NCI-H1048 (cell line): ENCODE data around the gene ADIPOR2.

Experiments used
- DNase-seq: peaks from one replicate; lab custom pipeline; 2025; lab: John Stamatoyannopoulos, UW

ADIPOR2 gene

GRCh38 chr12:1830981-1831963 is 140.4 kb downstream of the ADIPOR2 start:
- no peak for DNase-seq

GRCh38 chr12:1832801-1833595 is 142.1 kb downstream of the ADIPOR2 start:
- no peak for DNase-seq

- DNase-seq = no peak
Measured at GRCh38 chr12:1833596-1834028, 142.7 kb downstream of the ADIPOR2 start.

- no peak for DNase-seq
Measured at GRCh38 chr12:1834186-1834925, 143.5 kb downstream of the ADIPOR2 start.

- no peak for DNase-seq
Measured at GRCh38 chr12:1835211-1836131, 144.6 kb downstream of the ADIPOR2 start.

GRCh38 chr12:1836241-1836803 is 145.5 kb downstream of the ADIPOR2 start:
- DNase-seq = no peak

GRCh38 chr12:1836854-1837421 is 146.1 kb downstream of the ADIPOR2 start:
- no peak for DNase-seq

GRCh38 chr12:1837541-1838204 is 146.8 kb downstream of the ADIPOR2 start:
- no peak for DNase-seq
